HG03442 (cell line): ENCODE measurements around the gene HEG1.
"Not testable (repeated sequence)": the region's sequence is repeated elsewhere in the genome, so short reads cannot be mapped to it uniquely, and the experiment has no call there.

Source experiments
- ATAC-seq: cut with Tn5 transposase; IDR thresholded peaks from one replicate; pipeline ENCODE4 v1.9.1; 2021; ENCODE audit warnings: mild to moderate bottlenecking, moderate library complexity; ENCODE audit not compliant: unreplicated experiment

Gene HEG1

GRCh38 chr3:124964387-124964786 lies 91.4 kb downstream of the HEG1 start:
- ATAC-seq, result no peak

- no peak for ATAC-seq
These were observed 92.0 kb downstream of the HEG1 start for GRCh38 chr3:124963755-124964154.

- ATAC-seq, result no peak
These were observed 93.3 kb downstream of the HEG1 start for GRCh38 chr3:124962403-124962940.

- ATAC-seq, result no peak
These were observed 95.1 kb downstream of the HEG1 start for GRCh38 chr3:124960698-124961097.

GRCh38 chr3:124960105-124960504 lies 95.7 kb downstream of the HEG1 start:
- no peak for ATAC-seq

GRCh38 chr3:124957951-124958350 lies 97.8 kb downstream of the HEG1 start:
- ATAC-seq, result not testable (repeated sequence)

GRCh38 chr3:124952282-124952855 lies 103.4 kb downstream of the HEG1 start:
- no peak for ATAC-seq

GRCh38 chr3:124951511-124952281 lies 104.1 kb downstream of the HEG1 start:
- ATAC-seq, result no peak

GRCh38 chr3:124950026-124950425 lies 105.8 kb downstream of the HEG1 start:
- ATAC-seq, result no peak

GRCh38 chr3:124942613-124943012 lies 113.2 kb downstream of the HEG1 start:
- ATAC-seq, result no peak

GRCh38 chr3:124941771-124942170 lies 114.0 kb downstream of the HEG1 start:
- no peak for ATAC-seq

- ATAC-seq, result no peak
These were observed 116.1 kb downstream of the HEG1 start for GRCh38 chr3:124939661-124940060.

- ATAC-seq, result no peak
These were observed 116.9 kb downstream of the HEG1 start for GRCh38 chr3:124938896-124939295.

GRCh38 chr3:124937049-124937448 lies 118.7 kb downstream of the HEG1 start:
- no peak for ATAC-seq

- ATAC-seq, result no peak
These were observed 119.8 kb downstream of the HEG1 start for GRCh38 chr3:124935794-124936542.

- ATAC-seq, result no peak
These were observed 120.5 kb downstream of the HEG1 start for GRCh38 chr3:124935264-124935663.

- ATAC-seq, result no peak
These were observed 121.2 kb downstream of the HEG1 start, which contains the start of gene MUC13 for GRCh38 chr3:124934577-124934976. Gene MUC13, minus strand, starts transcription at chr3:124934751. Its CDS starts 39 bp downstream, at chr3:124934712.

- ATAC-seq, result no peak
These were observed 127.2 kb downstream of the HEG1 start for GRCh38 chr3:124928333-124929202.

- no peak for ATAC-seq
These were observed 128.2 kb downstream of the HEG1 start for GRCh38 chr3:124927574-124928045.

GRCh38 chr3:124926426-124927101 lies 129.2 kb downstream of the HEG1 start:
- ATAC-seq, result no peak
